NCI-H1092 (cell line): ENCODE data around the gene PABPN1L.
"Not testable (repeated sequence)": the region's sequence is repeated elsewhere in the genome, so short reads cannot be mapped to it uniquely, and the experiment has no call there.

Experiments
- DNase-seq: peaks from one replicate; lab custom pipeline; 2025; lab: John Stamatoyannopoulos, UW

Gene PABPN1L

GRCh38 chr16:88900662-88901052 lies 34.2 kb upstream of the PABPN1L start:
- DNase-seq: no peak

DNA sequence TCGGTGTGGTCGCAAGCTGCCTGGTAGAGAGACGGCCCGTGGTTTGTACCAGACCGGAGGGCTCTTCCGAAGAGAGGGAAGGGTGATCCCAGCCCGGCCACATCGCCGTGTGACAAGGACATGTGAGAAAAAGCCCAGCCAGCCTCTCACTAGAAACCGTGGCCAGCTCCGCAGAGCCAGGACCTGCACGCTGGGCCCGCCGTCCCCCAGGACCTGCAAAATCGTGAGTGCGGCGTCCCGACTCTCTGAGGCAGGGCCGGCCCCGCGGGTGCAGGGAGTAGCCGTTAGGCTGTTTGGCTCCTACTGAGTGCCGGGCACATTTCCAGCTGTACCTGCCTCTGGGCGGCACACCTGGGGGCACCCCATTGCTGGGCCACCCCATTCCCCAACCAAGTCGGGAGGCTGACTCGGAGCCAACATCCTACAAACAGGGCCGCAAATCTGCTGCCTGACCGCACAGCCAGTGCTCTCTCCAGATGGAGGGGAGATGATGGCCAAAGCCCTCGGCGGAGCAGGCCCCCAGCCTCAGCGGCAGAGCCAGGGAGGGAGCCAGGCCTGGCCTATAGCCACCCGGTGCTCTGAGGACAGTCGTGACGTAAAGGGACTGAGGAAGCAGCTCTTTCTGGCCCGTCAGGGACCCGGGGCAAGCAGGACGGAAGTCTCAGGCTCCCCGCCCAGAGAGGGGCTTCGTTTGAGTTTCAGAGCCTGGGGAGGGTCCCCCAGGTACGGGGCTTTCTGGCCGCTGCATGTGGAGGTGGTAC lies 33.6 kb upstream of the PABPN1L start:
- DNase-seq: no peak

DNA sequence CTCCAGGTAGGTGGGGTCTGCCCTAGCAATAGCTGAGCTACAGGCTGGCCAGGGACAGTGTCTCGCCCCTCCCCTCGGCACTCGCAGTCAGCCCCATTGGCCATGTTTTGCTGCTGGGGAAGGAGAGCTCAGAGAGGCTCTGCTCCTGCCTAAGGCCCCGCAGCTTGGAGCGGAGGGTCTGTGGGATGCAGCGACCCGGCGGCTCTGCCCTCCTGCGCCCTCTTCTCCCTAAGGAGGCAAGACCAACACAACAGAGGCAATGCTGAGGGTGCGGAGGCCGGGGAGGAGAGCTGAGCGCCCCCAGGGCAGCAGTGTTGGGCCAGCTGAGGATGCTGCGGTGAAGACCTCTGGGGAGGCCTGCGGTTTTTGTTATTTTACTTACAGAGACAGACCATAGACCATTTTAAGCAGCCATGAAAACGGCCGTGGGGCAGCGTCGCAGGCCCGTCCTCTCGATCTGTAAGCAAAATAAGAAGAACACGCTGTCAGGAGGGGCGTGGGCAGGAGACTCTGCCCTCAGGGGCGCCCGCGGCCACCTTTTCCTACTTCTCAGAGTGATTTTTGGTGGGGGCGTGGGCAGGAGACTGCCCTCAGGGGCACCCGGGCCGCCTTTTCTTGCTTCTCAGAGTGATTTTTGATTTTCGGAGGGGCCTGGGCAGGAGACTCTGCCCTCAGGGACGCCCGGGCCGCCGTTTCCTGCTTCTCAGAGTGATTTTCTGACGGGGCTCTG lies 31.4 kb upstream of the PABPN1L start:
- no peak for DNase-seq

DNA sequence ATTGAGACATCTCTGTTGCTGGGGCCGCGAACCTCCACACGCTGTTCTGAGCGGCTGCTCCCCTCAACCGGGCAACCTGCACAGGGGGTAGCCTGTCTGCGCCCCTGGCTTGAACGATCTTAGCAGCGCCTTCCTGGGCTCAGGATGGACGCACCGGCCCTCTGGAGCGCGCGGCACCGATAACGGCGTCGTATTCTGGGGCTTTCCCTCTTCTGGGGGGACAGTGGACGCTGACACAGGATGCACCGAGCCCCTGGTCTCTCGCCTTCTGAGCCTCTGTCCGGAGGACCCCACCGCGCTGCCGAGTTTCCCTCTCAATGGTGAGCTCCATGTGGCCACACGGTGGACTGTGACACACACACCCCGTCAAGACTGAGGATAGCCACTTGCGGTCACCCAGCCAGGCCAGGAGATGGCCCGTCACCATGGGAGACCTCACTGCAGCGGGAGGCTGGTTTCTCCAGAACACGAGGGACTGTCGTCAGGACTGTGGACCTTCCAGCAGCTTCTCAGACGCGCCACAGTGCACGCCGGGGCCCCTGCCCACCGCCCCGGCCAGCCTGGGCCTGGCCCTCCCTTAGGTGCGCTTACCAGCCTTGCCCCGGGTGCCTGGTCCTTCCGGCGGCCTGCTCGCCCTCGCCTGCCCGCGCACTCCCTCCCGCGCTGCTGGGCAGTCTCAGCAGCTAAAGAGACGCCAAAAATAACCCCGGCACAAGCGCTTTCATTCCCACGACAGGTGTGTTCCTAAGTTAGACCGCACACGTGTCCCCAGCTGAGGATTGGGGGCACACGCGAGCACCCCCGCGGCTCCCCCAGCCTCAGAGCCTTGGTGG lies 30.0 kb upstream of the PABPN1L start:
- DNase-seq: no peak

- no peak for DNase-seq
These were observed 28.9 kb upstream of the PABPN1L start for GRCh38 chr16:88895335-88895734.

DNA sequence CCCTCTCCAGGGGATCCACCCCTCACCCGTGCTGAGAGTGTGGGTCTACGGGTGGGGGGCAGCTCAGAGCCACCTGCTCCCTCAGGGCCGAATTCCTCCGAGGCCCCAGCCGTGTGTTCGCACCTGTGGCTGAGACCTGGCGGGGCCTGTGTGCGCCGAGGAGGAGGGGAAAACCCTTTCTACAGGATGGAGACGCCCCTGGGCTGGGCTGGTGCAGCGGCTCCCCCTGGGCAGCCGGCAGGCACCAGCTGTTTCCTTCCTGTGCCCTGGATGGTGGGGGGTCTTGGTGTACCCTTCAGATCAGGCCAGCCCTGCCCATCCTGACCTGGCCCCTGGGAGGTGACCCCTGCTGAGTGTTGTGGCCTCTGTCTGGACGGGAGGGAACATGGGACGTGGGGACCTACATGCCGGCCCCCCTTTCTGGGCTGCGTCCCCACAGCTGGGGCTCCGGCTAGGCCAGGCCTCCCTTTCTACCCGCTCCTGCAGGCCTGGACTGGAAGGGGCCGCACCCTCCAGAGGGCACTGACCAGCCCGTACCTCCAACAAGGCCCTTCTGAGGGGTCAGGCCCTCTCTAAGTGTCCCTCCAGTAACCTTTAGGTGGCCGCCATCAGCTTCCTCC lies 28.3 kb upstream of the PABPN1L start:
- no peak for DNase-seq

- DNase-seq: not testable (repeated sequence)
These were observed 27.8 kb upstream of the PABPN1L start for GRCh38 chr16:88894266-88894665.

DNA sequence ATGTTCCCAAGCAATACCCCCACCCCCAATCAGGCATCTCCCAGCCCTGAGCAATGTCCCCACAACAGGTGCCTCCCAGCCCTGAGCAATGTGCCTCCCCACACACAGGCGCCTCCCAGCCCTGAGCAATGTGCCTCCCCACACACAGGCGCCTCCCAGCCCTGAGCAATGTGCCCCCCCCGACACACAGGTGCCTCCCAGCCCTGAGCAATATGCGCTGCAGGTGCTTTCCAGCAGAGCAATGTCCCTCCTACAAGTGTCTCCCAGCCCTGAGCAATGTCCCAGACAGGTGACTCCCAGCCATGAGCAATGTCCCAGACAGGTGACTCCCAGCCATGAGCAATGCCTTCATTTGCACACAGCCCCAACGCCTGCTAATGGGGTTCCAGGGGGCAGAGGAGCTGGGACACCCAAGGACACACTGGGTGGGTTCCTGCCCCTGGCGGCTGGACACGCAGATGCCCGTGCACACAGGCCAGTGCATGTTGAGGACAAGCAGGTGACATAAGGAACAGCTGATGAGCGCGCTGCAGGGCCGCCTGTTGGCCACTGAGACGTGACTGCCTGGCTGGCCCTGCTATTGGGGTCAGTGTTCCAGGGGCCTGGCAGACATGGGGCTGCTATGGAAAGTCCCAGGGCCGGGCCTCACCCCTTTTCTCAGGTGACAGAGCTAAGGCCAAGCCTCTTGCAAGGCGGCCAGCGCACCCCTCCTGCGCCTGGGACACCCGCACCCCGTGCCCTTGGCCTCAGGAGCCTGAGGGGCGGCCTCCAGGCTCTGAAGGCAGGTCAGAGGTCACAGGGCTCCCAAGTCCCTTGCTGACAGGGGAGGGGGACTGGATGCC lies 26.9 kb upstream of the PABPN1L start:
- DNase-seq: no peak

- DNase-seq: no peak
These were observed 25.6 kb upstream of the PABPN1L start for GRCh38 chr16:88892065-88892464.

- DNase-seq: no peak
These were observed 24.6 kb upstream of the PABPN1L start for GRCh38 chr16:88891083-88891482.

GRCh38 chr16:88889702-88890352 lies 23.4 kb upstream of the PABPN1L start:
- DNase-seq: not testable (repeated sequence)

DNA sequence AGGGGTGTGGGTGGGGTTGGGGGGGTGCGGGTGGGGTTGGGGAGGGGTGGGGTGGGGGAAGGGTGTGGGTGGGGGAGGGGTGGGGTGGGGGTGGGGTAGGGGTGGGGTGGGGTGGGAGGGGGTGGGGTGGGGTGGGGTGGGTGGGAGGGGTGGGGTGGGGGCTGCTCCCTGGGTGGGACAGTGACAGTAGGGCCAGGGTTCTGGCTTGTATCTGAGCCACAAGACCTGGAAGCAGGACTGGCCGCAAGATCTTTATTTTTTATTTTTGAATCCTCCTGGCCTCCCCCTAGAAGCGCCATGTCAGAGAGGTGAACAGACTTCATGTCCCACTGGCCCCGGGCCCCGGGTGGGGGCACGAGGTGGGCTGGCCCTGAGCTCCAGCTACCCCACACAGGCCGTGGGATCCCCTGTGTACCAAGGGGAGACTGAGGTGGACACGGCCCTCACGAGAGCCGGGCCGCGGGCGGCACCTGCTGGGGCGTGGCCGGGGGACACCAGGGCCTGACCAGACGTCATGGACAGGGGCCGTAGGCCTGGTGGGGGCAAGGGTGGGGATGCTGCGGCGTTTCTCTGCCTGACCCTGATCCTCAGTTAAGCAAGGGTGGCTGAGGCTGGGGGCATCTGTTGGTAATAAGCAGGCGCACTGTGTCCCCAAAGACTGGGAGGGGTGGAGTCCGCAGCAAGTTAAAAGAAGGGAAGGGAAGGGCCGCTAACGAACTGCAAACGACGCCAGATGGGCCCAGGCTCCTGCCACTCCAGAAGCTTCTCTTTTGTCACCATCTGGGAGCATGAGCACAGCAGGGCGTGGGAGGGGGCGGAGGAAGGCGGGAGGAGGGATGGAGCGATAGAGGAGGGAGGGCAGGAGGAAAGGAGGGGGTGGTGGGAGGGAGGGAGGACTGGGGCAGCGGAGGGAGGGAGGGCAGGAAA lies 22.3 kb upstream of the PABPN1L start:
- no peak for DNase-seq

- DNase-seq: no peak
These were observed 21.6 kb upstream of the PABPN1L start for GRCh38 chr16:88888057-88888456.

DNA sequence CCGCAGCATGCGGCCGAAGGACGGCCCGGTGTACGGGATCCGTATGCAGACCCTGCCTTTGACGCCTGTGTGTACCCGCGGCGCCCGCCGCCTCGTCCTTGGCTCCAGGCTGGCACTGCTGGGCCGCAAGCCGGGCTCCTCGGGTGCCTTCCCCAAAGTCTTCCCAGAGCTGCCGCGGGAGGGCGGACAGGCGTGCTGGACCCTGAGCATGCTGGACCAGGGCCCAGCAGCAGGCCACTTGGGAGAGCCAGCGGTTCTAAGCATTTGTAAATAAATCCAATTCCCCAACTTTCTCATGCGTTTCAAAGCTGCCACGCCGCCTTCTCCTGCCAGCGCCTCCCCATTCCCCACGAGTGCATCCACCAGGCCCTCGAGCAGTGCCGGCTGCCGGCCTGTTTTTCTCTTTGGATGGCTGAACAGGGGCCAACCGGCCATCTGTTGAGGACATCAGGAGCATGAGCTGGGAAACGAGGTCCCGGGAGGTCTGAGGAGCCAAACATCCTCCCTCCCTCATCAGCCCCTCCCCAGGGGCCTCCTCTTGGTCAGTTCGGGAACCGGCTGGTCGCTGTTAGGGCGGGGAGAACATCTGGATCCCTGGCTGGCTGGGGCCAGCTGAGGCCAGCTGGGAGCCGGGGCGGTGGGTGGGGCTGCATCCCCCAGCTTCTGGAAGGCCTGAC lies 20.5 kb upstream of the PABPN1L start:
- no peak for DNase-seq

GRCh38 chr16:88886420-88886844 lies 20.0 kb upstream of the PABPN1L start:
- no peak for DNase-seq

DNA sequence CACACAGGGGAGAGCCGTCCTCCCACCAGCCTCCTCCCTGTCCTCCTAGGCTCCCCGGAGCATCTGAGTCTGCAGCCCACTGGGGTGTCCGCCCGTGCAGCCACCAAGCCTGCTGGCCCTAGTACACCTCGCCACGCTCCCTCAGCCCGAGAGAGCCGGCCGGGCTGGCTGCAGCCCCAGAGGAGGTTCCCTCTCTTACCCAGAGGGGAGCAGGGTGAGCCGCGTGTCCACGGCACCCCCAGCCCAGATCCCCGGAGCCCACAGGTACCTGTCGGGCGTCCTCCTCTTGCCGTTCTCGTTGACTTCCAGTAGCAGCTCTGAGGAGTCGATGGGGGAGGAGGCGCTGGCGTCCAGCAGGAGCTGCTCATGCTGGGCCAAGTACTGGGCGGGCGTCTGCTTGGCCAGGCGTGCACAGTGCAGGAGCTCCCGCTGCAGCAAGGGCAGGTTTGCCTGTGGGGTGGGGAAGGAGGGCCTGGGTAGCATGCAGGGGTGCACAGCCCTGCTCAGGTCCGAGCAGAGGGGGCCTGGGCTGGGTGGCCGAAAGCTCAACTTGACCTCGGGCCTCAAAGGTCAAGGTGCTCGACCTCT lies 19.3 kb upstream of the PABPN1L start:
- DNase-seq: no peak

- no peak for DNase-seq
These were observed 18.3 kb upstream of the PABPN1L start for GRCh38 chr16:88884569-88885271.

- no peak for DNase-seq
These were observed 17.5 kb upstream of the PABPN1L start for GRCh38 chr16:88883946-88884345.
